LNCaP clone FGC (cell line): Measurements from ENCODE around the gene EIF3L.
A peak's percentile ranks its signal among the peaks of the same experiment; 100 is the strongest.

ENCODE experiments used
- DNase-seq: peaks from one replicate; pipeline ENCODE4 v3.0.0-alpha.2; 2011; ENCODE audit warnings: low read depth
- H3K4me3 ChIP-seq: 2 replicates; pipeline ENCODE4 v1.5.1; 2011; ENCODE audit warnings: mild to moderate bottlenecking, low read depth, low read length, control low read depth
- TF ChIP-seq, protein P1 (sequence below): IDR thresholded peaks from 2 replicates; pipeline ENCODE4 v1.5.1; 2012; ENCODE audit warnings: mild to moderate bottlenecking; ENCODE audit not compliant: control insufficient read depth, insufficient read depth; ENCODE audit errors: extremely low read depth

EIF3L gene

DNA sequence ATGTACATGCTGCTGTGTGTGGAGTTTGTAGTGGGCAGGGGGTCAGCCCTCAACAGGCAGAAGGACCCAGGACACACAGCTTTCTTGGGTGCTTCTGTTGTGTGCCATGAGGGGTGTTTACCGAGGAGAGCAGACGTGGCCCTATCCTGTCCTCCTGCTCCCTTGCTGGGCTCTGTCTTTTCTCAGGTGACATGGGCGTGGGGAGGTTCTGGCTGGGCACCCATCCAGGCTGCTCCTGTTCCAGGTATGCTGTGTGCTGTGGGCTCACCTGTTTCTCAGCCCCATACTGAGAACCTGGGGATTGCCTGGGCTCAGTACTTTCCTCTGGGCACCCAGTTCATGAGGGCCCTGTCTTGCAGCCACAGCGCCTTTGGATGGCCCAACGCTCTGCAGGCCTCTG, 80.2 kb downstream of the EIF3L start:
- no peak overlapping the region for H3K4me3 ChIP-seq
- no peak for DNase-seq
- TF ChIP-seq, protein P1, sequence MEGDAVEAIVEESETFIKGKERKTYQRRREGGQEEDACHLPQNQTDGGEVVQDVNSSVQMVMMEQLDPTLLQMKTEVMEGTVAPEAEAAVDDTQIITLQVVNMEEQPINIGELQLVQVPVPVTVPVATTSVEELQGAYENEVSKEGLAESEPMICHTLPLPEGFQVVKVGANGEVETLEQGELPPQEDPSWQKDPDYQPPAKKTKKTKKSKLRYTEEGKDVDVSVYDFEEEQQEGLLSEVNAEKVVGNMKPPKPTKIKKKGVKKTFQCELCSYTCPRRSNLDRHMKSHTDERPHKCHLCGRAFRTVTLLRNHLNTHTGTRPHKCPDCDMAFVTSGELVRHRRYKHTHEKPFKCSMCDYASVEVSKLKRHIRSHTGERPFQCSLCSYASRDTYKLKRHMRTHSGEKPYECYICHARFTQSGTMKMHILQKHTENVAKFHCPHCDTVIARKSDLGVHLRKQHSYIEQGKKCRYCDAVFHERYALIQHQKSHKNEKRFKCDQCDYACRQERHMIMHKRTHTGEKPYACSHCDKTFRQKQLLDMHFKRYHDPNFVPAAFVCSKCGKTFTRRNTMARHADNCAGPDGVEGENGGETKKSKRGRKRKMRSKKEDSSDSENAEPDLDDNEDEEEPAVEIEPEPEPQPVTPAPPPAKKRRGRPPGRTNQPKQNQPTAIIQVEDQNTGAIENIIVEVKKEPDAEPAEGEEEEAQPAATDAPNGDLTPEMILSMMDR: no peak

DNA sequence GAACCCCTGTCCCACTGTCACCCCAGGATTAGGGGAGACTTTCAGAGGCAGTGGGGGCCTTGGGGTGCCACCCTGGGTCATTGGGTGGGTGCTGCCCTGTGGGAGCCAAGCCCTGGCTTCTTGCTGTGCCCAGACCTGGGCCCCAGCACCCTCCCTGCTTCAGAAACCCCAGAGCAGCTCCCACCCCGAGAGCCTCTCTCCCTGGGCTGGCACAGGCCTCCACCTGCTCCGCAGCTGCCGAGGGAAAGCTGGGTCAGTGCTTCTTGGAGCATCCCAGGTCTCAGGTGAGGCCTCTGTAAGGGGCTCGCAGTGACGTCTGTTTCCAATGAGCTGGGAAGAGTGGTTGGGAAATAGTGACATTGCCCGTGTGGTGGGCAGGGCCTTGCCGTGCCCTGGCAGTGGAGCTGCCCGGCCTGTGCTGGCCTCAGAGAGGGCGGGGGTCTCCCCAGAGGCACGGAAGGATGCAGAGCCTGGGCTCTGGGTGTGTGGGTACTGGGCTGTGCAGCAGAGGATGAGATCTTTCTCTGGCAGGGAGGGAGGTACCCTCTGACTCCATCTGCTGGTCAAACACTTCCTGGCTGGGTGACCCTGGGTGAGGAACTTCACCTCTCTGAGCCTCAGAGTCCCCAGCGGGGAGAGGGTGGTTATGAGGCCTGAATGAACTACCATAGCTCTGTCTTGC, 81.2 kb downstream of the EIF3L start:
- TF ChIP-seq, protein P1: peak; percentile 54
- no peak overlapping the region for H3K4me3 ChIP-seq
- DNase-seq: no peak

DNA sequence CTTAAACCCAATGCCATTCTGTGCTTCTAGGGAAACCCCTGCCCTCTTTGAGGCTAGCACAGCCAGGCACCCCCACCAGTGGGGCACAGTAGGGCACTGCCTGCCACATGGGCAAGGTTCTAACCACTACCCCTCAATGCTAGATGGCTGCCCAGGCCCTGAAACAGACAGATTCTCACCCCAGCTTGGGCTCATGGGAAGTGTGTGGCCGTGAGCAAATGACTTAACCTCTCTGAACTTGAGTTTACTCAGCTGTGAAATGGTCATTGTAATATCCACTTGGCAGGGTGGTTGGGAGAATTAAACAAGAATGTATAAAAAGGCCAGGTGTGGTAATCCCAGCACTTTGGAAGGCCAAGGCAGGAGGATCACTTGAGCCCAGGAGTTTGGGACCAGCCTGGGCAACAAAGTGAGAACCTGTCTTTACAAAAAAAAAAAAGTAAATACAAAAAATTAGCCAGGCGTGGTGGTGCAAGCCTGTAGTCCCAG, 81.8 kb downstream of the EIF3L start:
- TF ChIP-seq, protein P1: no peak
- no peak for DNase-seq
- H3K4me3 ChIP-seq: no peak overlapping the region

DNA sequence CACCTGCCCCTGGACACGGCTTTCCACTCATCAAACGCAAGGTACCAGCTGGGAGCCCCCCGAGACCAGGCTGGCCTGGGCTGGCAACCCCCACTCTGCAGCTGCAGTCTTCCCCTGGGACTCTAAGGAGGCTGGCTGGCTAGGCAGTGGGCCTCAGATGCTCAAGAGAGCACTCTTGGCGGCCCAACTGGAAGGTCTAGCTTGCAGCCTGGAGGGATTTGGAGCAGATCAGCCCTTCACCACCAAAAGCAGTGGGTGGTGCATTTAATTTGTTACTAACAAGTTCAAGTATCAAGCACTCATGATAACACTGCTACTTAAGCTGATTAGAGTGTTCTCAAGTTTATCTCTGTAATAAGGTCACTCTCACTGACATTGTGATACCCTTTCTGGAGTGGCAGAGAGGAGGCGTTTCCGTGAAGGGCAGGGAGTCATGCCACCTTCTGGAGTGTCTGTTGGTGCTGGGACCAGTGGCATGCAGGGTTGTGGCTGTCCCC, 82.7 kb downstream of the EIF3L start:
- no peak for DNase-seq
- TF ChIP-seq, protein P1: no peak

DNA sequence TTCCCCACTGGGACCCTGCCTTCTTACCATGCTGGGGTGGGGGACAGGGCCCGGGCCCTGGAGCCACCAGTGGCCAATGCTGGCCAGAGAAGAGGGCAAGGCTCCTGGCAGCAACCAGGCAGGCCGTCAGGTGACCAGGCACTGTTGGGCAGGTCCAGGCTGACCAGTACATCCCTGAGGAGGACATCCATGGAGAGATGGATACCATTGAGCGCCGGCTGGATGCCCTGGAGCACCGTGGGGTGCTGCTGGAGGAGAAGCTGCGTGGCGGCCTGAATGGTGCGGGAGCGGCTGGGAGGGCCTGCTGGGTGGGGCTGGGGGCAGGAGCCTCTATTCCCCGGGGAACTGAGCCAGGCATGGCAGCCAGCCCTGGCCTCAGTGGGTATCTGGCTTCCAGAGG, 83.2 kb downstream of the EIF3L start:
- TF ChIP-seq, protein P1: no peak
- H3K4me3 ChIP-seq: no peak overlapping the region
- no peak for DNase-seq

More for the DNA sequence above, 82.7 kb downstream of the EIF3L start:
- no peak overlapping the region for H3K4me3 ChIP-seq

DNA sequence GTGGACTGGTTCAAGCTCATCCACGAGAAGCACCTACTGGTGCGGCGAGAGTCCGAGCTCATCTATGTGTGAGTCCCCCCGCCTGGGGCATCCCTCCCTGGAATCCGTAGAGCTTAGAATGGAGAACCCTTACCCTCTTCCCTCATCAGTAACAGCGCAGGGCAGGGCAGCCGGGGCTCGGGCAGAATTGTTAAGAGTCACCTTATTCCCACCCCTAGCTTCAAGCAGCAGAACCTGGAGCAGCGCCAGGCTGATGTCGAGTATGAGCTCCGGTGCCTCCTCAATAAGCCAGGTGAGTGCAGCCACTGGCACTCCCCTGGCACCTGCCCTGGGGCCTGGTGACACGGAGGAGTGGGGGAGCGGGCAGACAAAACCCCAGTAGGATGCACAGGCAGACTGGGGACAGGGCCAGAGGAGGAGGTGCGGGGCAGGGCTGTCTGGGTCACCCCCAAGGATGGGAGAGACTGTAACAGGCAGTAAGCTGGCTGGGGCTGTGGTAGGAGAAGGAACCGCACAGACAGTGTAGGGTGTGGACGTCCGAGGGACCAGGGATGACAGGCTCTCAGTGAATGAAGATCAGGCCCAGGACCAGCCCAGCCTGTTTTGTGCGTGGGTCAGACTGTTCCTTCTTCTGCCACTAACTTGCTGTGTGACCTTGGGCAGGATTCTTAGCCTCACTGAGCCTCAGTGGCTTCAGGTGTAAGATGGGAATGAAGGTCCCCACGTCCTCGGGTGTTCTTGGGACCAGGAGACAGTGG, 83.8 kb downstream of the EIF3L start:
- H3K4me3 ChIP-seq: no peak overlapping the region
- TF ChIP-seq, protein P1: no peak
- no peak for DNase-seq
